OCI-LY3 (cell line): ENCODE measurements around the gene METTL24.

Experiments
- CTCF ChIP-seq: fragments of 200-600, 300-600 bp; sonication (generic); IDR thresholded peaks from 2 replicates; pipeline ENCODE4 v1.5.1; 2014; ENCODE audit warnings: antibody characterized with exemption, low read length, low read depth
- EZH2phosphoT487 ChIP-seq: fragments of 200-600 bp; shearing (Covaris generic); IDR thresholded peaks from 2 replicates; pipeline ENCODE4 v1.6.1; 2018; ENCODE audit warnings: antibody characterized with exemption, mixed run types, low read depth

GRCh38 chr6:110246900-110247546 is 111.1 kb downstream of the METTL24 start:
- TF ChIP-seq CTCF (no peak), EZH2phosphoT487 (no peak)
